ENCODE results near the gene ARF6. TPM values are rescaled to one million over a fixed set of nuclear protein-coding genes. Genes with fewer than 3 reads are reported as not detected.

The ARF6 gene
- total and polyA plus RNA-seq, 10 of the 15 experiments (the other 5 are each of a cell fraction or from before 2014, with no cell fraction given): 46.8 to 128 (median 71.9) TPM

DNA sequence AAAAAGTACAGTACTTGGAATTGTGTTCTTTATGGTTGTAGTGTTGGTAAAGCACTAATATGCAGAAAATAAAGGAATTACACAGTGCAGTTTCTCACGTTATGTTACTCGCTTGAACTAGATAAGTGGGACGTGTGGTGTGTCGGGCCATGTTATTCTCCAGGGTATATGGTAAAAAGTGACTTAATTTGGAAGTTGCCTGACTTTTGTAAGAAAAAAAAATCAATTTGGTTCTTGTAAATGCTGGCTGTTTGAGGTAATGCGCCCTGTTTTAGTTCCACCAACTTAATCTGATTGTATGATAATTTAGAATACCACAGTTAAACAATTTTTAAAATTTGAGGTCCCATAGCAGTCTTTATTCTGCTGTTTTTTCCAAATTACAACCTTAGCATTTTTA lies 4.1 kb downstream of the ARF6 start:
- no peak for DNase-seq (ENCODE audit: low read depth, low spot score)
- no peaks in the 10 kb centered on the region for H4K20me1 ChIP-seq (ENCODE audit: control insufficient read depth, insufficient read depth)
- no peak overlapping the region for H2AFZ ChIP-seq (ENCODE audit: control insufficient read depth, low read depth, low read length)
- no peaks in the 10 kb centered on the region for H3K27me3 ChIP-seq (replicated peaks in 1 of 2; ENCODE audit: control insufficient read depth in 2 of 2, insufficient read depth in 2 of 2, low read length in 1 of 2)
- in situ Hi-C loops (cut with MboI): no loop called here
- ChIA-PET CTCF (interaction anchor here (1.0 kb wide), 1 partner anchor 165 kb away, joined by 3 read pairs; no protein-coding TSS in a partner anchor), POLR2A (interaction anchor here (0.6 to 1.4 kb wide), 4 partner anchors 11 to 165 kb away, joined by 4 to 6 read pairs (median 6); no protein-coding TSS in a partner anchor), RAD21 (ENCODE audit: unreplicated experiment) (interaction anchor here (1.0 to 1.4 kb wide), 4 partner anchors 27 to 207 kb away, joined by 4 to 11 read pairs (median 4); no protein-coding TSS in a partner anchor), SMC1A (ENCODE audit: uncharacterized antibody, unreplicated experiment) (interaction anchor here (0.6 to 1.4 kb wide), 4 partner anchors 15 to 186 kb away, joined by 3 to 4 read pairs (median 4); no protein-coding TSS in a partner anchor)
- no peaks in the 10 kb centered on the region; a peak in 1 of 4 replicates for H3K36me3 ChIP-seq (ENCODE audit: control insufficient read depth in 2 of 2, insufficient read depth in 2 of 2, low read length in 1 of 2)
- intact Hi-C loops (cut with micrococcal nuclease; ENCODE audit: unreplicated experiment): no loop called here
- peak overlapping the region; percentile 97 for H3K4me3 ChIP-seq
- H3K27ac ChIP-seq (ENCODE audit: control insufficient read depth, insufficient read depth): peak overlapping the region; percentile 100
- FAIRE-seq: no peak
- no peaks in the 10 kb centered on the region for H3K4me1 ChIP-seq (ENCODE audit: control insufficient read depth, insufficient read depth, low read length)
- BruUV-seq (replicated peaks): no TSS peak
- H3K9ac ChIP-seq (ENCODE audit: control insufficient read depth, insufficient read depth, low read length): peak overlapping the region; percentile 100
- ATAC-seq: no peak
- no peaks in the 10 kb centered on the region for H3K9me3 ChIP-seq (replicated peaks; ENCODE audit: control insufficient read depth, insufficient read depth, low read length)
- WGBS (ENCODE audit: insufficient coverage, insufficient replicate concordance, low lambda C conversion rate, missing lambda C conversion rate): 0% methylated on average over 5 of the region's 5 CpGs
- peak overlapping the region; percentile 46 for H3K4me2 ChIP-seq (ENCODE audit: control insufficient read depth, insufficient read depth)
- peaks cover 78% of the 10 kb centered on the region for H3K79me2 ChIP-seq (ENCODE audit: control insufficient read depth, insufficient read depth, low read length)
- TF ChIP-seq, protein P1, sequence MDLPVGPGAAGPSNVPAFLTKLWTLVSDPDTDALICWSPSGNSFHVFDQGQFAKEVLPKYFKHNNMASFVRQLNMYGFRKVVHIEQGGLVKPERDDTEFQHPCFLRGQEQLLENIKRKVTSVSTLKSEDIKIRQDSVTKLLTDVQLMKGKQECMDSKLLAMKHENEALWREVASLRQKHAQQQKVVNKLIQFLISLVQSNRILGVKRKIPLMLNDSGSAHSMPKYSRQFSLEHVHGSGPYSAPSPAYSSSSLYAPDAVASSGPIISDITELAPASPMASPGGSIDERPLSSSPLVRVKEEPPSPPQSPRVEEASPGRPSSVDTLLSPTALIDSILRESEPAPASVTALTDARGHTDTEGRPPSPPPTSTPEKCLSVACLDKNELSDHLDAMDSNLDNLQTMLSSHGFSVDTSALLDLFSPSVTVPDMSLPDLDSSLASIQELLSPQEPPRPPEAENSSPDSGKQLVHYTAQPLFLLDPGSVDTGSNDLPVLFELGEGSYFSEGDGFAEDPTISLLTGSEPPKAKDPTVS (IDR thresholded peaks at IDR 0.05; ENCODE audit: low read depth, low read length): no peak
- TF ChIP-seq SUPT20H (IDR thresholded peaks at IDR 0.05; ENCODE audit: borderline replicate concordance, control insufficient read depth, low read depth, low read length) (no peak), ZSCAN29 (IDR thresholded peaks at IDR 0.05) (no peak), SP1 (IDR thresholded peaks at IDR 0.05; ENCODE audit: low read depth, low read length) (no peak), KAT2A (conservative IDR thresholded peaks at IDR 0.05; ENCODE audit: control insufficient read depth, low read depth, low read length) (no peak), ZBTB4 (CRISPR knock-in tag; IDR thresholded peaks at IDR 0.05) (no peak), ASH2L (IDR thresholded peaks at IDR 0.05; ENCODE audit: borderline replicate concordance, low read depth) (no peak), WRNIP1 (IDR thresholded peaks at IDR 0.05; ENCODE audit: borderline replicate concordance, low read depth, low read length) (no peak), SMAD1 (IDR thresholded peaks at IDR 0.05; ENCODE audit: low read depth, partially characterized antibody) (no peak), USF1 (IDR thresholded peaks at IDR 0.05; ENCODE audit: borderline replicate concordance, extremely low read length, insufficient read depth, low read depth, low read length) (no peak), JUNB (IDR thresholded peaks at IDR 0.05) (no peak), SREBF2 (IDR thresholded peaks at IDR 0.05; ENCODE audit: low read length) (no peak)
- TF ChIP-seq, protein P2, sequence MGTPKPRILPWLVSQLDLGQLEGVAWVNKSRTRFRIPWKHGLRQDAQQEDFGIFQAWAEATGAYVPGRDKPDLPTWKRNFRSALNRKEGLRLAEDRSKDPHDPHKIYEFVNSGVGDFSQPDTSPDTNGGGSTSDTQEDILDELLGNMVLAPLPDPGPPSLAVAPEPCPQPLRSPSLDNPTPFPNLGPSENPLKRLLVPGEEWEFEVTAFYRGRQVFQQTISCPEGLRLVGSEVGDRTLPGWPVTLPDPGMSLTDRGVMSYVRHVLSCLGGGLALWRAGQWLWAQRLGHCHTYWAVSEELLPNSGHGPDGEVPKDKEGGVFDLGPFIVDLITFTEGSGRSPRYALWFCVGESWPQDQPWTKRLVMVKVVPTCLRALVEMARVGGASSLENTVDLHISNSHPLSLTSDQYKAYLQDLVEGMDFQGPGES (IDR thresholded peaks at IDR 0.05): no peak
- TF ChIP-seq, protein P3, sequence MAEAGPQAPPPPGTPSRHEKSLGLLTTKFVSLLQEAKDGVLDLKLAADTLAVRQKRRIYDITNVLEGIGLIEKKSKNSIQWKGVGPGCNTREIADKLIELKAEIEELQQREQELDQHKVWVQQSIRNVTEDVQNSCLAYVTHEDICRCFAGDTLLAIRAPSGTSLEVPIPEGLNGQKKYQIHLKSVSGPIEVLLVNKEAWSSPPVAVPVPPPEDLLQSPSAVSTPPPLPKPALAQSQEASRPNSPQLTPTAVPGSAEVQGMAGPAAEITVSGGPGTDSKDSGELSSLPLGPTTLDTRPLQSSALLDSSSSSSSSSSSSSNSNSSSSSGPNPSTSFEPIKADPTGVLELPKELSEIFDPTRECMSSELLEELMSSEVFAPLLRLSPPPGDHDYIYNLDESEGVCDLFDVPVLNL (IDR thresholded peaks at IDR 0.05; ENCODE audit: low read depth, low read length): no peak
- TF ChIP-seq, protein P4, sequence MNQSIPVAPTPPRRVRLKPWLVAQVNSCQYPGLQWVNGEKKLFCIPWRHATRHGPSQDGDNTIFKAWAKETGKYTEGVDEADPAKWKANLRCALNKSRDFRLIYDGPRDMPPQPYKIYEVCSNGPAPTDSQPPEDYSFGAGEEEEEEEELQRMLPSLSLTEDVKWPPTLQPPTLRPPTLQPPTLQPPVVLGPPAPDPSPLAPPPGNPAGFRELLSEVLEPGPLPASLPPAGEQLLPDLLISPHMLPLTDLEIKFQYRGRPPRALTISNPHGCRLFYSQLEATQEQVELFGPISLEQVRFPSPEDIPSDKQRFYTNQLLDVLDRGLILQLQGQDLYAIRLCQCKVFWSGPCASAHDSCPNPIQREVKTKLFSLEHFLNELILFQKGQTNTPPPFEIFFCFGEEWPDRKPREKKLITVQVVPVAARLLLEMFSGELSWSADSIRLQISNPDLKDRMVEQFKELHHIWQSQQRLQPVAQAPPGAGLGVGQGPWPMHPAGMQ (IDR thresholded peaks at IDR 0.05; ENCODE audit: borderline replicate concordance): no peak
